HG03066 (cell line): Measurements from ENCODE around the gene CAMKK2.
"Not testable (repeated sequence)": the region's sequence is repeated elsewhere in the genome, so short reads cannot be mapped to it uniquely, and the experiment has no call there.

ENCODE experiments used
- ATAC-seq: cut with Tn5 transposase; IDR thresholded peaks from one replicate; pipeline ENCODE4 v1.9.1; 2021; ENCODE audit warnings: low read depth; ENCODE audit not compliant: unreplicated experiment

The CAMKK2 gene

DNA sequence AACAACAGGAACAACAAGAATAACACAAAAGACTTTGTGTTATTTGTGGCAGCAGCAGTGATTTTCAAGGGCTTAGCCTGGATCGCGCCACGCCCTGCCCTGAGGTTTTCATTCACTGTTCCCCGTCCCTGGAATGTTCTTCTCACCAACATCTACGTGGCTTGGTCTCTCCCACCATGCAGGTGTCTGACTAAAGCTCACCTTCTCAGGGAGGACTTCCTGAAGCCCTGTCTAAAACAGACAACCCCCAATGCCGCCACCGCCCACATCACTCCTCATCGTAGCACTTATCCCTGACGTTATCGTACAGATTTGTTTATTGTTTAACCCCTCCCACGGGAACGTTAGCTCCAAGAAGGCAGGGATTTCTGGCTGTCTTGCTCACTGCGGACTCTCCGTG lies 46.1 kb downstream of the CAMKK2 start:
- no peak for ATAC-seq

DNA sequence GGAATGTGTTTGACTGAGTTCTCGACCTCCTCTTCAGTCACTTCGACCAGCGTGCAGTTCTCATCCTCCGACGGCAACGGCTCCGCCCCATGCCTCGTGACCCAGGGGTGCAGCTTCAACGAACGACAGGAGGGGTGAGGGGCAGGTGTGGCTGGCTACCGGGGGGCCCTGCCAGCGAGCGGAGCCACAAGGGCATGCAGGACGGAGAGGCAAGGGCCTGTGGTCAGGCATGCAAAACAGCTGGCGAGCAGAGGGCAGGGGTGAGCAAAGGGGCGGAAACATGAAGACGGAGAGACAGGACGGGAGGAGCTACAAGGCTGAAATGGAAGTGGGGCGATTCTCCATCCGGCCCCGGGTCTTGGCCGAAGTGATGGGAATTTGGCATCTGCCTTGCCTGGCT lies 47.9 kb downstream of the CAMKK2 start:
- ATAC-seq, result peak; percentile 77

DNA sequence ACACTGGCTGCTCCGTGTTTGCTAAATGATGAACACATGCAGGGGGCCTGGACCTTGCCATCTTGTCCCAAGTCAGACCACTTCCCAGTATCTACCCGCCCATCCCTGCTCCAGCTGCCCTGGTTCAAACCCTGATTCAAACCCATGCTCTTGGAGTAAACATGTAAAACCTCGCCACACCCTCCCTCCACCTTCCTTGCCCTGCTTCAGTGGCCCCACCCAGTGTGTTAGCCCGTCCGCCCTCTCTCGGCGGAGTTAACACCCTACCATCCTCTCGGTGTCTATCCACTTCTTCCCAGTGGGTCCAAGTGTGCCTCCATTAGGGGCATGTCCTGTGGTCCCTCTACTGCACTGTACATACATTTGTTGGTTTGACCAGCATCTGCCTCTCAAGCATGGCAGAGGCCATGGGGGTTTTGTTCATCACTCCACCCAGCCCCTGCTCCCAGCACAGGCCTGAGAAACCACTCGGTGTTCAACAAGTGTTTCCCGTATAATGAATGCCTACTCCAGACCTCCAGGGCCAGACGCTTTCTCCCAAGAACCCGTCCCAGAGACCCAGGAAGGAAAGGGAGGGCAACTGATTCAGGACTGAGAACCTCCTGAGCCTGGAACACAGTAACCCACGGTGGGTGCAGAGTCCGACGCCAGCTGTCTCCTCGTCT lies 49.5 kb downstream of the CAMKK2 start:
- ATAC-seq, result no peak

DNA sequence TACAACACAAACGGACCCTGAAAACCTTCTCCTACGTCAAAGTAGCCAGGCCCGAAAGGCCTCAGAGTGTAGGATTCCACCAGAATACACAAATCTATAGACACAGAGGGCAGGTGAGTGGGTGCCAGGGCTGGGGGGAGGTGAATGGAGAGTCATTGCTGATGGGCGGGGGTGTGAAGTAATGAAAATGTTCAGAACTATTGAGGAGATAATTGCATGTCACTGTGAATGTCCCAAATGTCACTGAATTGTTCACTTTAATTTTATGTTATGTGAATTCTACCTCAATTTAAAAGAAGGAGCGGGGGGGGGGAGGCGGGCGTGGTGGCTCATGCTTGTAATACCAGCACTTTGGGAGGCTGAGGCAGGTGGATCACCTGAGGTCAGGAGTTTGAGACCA lies 50.6 kb downstream of the CAMKK2 start:
- ATAC-seq, result no peak

DNA sequence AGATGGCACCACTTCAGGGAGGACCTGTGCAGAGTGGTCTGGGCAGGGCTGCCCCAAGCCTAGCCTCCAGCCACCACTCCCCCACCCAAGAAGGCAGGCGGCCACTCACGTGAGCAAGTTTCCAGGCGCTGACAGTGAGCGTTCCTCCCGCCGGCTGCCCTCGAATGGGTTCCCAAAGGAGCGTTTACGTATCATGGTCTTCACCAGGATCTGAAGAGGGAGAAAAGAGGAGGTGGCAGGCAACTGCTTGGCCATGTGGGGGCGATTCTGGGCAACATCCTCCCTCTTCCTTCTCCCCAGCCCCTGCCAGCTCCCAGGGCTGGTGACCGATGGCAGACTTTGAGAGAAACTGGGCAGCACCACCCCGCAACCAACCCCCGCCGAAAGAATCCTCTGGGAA lies 51.5 kb downstream of the CAMKK2 start:
- ATAC-seq, result no peak

DNA sequence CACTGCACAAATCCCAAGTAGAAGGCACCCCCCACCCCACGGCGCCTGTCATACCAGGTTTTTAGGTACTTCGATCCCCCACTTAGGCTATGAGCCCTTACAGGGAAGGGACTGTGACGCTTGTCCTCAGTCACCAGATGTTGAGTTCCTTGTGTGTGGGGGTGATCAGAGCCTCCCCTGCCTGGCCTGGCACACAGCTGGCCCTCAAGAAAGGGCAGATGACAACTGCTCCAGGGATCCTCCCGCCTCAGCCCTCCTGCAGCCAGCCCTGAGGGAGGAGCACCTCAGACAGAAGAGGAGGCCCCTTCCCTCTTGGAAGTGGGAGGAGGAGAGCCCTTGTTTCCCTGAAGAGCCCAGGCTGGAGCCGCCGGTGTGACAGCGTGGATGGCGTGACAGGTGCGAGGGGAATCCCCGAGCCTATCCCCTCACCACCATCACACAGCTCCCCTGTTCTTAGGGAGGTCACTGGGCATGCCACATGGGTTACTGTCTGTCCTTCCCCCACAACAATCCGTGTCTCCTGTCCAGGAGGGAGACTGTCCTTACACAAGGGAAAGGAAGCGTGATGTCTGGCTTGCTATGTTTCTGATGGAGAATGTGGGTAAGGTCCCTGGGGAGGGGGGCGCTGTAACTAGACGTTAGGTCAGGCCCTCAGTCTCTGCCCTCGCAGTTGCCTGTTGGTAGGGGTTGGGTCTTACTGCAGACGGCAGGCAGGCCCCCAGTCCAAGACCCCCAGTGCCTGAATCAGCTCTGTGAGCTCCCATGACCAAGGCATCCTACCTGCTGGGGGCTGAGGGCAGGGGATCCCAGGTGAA lies 55.1 kb downstream of the CAMKK2 start:
- no peak for ATAC-seq

DNA sequence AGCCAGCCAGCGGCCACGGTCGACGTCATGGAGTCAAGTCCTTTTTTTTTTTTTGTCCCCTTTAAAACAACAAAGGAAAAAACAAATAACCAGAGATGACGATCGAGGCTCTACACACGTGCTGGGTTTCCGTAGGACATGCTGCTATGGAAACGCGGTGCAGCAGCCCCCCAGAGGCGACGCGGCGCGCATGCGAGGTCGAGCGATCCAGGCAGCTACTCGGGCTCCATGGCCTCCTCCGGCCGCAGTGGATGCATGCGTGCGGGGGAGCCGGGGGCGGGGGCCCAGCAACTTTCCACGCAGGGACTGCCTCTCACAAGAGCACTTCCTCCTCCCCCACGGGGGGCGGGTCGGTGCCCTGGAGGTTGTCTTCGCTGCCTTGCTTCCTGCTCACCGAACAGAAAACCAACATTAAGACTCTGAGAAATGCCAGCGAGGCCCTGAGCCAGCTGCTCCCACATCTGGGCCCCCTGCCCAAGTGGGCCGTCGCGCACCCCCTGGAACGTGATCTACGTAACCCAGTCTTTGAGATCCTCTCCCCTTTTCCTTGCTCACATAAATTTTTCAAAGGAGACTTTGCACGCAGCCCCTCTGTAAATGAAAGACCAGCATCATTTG lies 55.9 kb downstream of the CAMKK2 start:
- ATAC-seq, result no peak

DNA sequence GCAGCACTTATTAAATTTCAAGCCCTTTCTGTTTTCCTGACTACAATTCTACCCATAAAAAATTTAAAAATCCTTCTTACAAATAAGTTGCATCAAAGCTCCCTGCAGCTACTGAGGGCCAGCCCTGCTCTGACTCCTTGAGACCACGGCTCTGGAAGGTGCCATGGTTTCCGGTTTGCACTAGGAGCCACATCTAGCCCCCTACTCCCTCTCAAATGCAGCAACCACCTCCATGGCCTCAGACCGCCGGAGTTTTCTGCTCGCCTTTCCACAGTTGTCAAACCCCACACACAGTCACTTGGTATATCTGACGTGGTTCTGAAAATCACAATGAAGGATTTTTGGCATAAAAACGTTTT lies 56.5 kb downstream of the CAMKK2 start:
- no peak for ATAC-seq

DNA sequence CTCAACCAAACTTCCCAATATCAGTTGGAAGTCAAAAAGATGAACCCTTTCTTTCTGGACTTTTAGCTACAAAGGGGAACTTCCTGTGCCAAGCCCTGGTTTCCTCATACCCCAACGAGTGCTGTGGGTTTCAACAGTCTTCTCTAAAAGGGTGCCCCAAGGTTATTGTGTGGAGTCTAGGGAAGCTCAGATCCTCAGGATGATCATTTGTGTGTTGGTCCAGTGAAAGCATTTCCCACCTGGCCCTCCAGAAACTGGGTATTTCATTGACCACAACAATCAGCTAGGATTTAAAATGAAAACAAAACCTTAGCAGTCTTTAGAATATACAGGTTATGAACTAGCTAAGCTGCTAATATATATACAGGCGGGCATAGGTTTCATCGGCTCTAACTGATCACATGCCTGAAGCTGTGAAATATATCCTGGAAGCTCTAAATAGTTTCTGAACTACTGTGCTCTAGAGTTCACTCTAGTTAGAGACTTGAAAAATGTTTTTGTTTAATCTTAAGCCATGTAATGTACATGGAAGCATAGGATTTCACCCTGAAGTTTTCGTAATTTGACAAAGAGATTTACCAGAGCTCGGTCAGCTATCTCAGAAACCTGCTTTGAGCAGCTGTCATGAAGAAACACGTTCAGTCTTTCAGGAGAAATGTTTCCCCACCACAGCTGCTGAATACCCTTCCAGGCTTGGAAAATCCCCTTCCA lies 57.0 kb downstream of the CAMKK2 start:
- no peak for ATAC-seq

DNA sequence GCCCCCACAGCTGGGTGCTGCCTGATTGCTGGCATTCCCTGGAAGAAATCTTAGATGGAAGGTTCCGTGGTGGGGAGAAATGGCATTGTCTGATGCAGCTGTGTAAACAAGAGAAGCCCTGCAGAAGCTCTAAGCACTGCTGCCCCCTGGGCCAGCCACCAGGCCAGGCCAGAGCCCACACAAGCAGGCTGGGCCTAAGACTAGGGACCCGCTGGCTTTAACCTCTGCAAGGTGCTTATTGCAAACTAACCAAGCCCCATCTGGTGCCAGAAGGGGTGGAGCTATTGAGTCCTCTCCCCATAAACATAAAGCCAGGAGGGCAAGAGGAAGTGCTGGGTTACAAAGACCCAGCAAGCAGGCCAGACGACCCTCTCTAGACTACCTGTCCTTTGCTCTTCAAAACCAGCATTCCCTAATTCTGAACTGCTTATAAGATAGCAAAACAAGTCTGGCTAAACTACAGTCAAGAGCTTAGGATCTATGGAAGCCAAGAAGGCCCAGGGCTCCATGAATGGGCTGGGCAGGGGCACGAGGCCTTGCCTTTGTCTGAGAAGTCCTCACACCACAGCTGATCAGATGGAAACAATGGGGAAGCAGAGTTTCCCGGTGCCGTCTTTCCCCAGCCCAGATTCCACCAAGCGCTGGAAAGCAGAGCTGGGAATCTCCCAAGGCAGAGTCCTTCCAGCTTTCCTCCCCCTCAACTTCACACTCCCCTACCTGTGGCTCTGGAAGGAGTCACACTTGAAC lies 57.7 kb downstream of the CAMKK2 start:
- no peak for ATAC-seq

DNA sequence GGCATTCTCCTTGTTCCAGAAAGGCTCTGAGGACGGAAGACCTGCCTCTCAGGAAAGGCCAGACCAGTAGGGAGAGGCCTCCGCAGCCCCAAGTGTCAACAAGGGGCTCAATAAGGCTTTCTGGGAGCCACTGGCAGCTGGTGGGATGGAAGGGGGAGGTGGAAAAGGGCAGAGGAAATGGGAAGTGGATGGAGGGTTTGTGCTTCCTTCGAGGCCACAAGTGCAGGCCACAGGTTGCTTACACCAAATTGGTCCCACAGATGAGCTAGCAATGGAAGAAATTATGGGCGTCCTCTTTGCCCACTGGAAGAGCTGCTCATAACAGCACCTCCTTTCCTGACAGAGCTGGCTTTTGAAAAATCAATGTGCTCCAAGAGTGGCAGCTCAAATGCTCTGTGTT lies 58.4 kb downstream of the CAMKK2 start:
- no peak for ATAC-seq

DNA sequence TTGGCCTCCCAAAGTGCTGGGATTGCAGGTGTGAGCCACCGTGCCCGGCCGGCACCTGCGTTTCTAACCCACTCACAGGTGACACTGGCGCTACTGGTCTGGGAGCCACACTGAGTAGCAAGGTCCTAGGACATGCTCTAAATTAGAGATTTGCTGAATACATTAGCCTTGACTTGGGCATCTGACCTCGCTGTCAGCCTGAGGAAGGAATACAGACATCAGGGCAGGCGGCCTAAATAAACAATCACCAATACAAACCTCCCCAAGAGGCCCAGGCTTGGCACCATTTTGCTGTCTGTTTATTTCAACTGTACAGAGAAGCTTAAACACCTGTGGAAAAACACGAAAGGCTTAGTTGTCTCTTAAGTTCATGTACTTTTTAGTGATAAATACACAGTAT lies 59.1 kb downstream of the CAMKK2 start:
- no peak for ATAC-seq

DNA sequence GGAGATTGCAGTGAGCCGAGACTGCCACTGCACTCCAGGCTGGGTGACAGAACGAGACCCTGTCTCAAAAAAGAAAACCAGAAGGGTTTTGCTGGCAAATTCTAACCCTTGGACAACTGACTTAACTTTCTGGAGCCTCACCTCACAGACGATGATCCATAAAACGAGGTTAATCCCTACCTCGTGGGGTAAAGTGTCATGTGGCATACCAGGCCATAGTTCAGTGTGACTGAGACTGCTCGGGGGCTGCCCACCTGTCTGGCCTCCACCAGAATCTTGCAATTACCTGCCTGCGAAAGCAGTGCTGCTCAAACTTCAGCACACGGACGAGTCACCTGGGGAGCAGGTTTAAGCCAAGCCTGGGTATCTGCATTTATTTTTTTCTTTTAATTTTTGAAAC lies 59.7 kb downstream of the CAMKK2 start:
- ATAC-seq, result no peak

DNA sequence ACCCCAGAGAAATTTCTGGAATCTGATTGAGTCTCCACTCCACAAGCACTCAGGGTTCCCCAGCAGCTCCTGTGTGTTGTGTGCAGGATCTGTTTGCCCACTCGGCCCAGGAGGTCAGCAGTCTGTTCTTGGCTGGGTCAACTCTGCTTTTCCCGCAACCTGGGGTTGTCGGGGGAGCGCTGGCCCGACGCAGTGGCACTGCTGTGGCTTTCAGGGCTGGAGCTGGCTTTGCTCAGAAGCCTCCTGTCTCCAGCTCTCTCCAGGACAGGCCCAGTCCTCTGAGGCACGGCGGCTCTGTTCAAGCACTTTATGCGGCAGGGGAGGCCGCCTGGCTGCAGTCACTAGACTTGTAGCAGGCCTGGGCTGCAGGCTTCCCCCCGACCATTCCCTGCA lies 62.9 kb downstream of the CAMKK2 start:
- ATAC-seq, result no peak

DNA sequence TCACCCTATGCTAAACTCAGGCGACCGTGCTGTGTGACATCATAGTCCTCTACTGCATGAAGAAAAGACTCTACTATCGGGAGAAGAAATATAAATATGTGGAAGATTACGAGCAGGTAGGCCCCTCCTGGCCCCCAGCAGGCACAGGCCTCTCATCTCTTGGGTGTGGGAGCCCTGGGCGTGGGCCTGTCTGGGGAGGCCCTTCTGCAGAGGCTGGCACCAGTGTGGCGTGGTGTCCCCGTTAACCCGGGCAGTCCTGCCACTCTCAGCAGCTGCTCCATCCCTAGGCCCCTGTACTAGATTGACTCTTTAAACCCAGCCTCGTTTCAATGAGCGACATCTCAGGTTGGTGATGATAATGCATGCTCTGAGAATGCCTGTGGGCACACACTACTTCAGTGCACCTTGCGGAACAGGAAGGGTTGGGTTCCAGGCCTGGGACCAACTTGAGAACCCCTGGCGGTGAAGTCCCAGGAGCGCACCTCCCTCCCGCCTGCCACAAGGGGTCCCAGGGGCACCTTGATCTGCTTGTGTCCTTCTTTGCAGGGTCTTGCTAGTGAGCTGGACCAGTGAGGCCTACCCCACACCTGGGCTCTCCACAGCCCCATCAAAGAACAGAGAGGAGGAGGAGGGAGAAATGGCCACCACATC lies 63.4 kb downstream of the CAMKK2 start:
- ATAC-seq, result no peak

DNA sequence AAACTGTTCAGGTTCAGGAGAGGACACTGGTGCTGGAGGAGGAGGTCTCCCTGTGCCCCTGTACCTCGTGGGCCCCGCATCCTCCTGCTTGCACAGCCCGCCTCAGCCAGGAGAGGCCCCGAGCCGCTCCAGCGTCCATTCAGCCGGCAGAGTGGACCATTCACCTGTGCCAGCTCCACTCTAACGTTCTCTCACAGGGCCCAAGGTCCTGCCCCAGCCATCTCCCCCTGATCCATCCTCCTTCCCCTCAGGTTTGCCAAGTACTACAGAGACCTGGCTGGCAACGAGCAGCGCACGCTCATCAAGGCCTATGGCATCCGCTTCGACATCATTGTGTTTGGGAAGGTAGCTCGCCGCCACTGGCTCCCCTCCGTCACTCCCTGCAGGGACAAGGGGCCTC lies 64.3 kb downstream of the CAMKK2 start:
- no peak for ATAC-seq

DNA sequence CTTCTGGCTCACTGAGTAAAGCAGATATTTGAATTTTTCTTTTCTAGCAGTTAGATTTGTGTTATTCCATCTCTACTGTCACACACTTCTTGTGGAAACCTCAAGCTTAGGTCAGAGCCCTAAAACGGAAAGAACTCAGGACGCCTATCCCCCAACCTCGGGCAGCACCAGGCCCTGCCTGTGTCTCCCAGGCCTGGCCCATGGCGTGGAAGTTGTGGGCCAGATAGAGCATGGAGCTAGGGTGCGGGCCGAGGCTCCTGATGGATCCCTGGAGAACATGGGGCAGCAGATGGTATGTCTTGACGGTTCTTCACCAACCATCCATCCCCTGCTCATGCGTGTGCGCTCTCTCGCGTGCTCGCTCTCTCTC lies 66.0 kb downstream of the CAMKK2 start:
- ATAC-seq, result no peak

DNA sequence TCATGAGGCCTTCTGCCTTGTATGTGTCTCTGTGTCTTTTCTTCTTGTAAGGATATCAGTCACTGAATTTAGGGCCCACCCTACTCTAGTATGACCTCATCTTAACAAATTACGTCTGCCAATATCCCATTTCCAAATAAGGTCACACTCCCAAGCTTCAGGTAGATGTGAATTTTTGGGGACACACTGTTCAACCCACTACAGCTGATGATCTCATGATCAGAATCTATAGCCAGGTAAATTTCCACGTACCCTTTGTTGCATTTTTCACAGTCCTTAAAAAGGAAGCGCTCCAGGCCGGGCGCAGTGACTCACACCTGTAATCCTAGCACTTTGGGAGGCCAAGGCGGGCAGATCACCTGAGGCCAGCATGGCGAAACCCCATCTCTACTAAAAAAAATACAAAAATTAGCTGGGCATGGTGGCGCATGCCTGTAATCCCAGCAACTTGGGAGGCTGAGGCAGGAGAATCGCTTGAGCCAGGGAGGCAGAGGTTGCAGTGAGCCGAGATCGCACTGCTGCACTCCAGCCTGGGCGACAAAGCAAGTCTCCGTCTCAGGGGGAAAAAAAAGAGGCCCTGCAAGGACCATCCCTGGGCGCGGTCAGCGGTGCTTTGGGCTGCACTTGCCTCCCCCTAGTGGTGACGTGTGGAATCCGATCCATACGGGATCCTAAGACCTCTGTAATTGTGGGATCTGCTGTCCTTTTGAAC lies 66.5 kb downstream of the CAMKK2 start:
- ATAC-seq, result not testable (repeated sequence)

DNA sequence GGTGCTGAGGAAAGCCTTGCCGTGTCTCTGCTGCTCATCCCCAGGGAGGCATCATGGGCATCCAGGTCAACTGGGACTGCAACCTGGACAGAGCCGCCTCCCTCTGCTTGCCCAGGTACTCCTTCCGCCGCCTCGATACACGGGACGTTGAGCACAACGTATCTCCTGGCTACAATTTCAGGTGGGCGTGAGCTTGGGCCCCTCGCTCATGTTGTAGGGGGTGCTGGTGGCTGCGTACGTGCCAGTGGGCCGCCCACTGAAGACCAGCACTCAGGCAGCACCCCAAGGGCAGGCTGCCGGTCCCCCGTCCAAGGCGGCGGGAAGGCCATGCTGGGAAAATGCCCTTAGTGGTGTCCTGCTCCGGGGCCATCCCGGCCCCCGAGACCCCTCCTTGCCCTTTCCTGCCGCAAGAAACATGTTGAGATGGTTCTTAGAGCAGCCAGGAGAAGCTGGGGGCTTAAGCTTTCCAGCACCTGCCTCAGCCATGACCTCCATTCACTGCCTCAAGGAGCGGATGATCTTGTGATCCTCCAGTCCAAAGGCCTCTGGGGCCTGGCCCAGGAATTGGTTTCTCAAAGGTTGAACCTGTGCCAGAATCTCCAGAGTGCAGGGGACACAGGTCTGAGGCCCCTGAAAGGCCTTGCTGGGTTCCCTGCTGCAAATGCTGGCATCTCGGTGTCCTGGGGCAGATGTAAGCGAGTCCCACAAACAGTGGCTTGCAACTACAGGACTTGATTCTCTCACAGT lies 67.4 kb downstream of the CAMKK2 start:
- no peak for ATAC-seq
